ACC112 (cell line): Measurements from ENCODE around the gene CIB4.

Experiments
- H2AFZ ChIP-seq: fragments of 200-600 bp; sonication (generic); one replicate; pipeline ENCODE4 v1.6.0; 2017; ENCODE audit warnings: antibody characterized with exemption, low read length; ENCODE audit not compliant: unreplicated experiment
- H3K27ac ChIP-seq: fragments of 200-600 bp; sonication (generic); 2 replicates; pipeline ENCODE4 v1.5.1; 2014; ENCODE audit warnings: low read depth, mild to moderate bottlenecking, antibody characterized with exemption, low read length, moderate library complexity
- H3K27me3 ChIP-seq: fragments of 200-600 bp; sonication (generic); 2 replicates; pipeline ENCODE4 v1.6.1; 2014; ENCODE audit warnings: mild to moderate bottlenecking, antibody characterized with exemption, low read length, moderate library complexity, mixed read lengths; ENCODE audit not compliant: insufficient read depth
- H3K36me3 ChIP-seq: fragments of 200-600 bp; sonication (generic); 2 replicates; pipeline ENCODE4 v1.6.1; 2016; ENCODE audit warnings: mild to moderate bottlenecking, antibody characterized with exemption, low read length, moderate library complexity, mixed read lengths; ENCODE audit not compliant: insufficient read depth
- H3K4me1 ChIP-seq: fragments of 200-600 bp; sonication (generic); one replicate; pipeline ENCODE4 v1.6.1; 2016; ENCODE audit warnings: low read length, mixed read lengths; ENCODE audit not compliant: insufficient read depth, unreplicated experiment, control insufficient read depth
- H3K4me3 ChIP-seq: fragments of 200-600 bp; sonication (generic); 2 replicates; pipeline ENCODE4 v1.5.1; 2014; ENCODE audit warnings: mild to moderate bottlenecking, low read depth, low read length
- H3K79me2 ChIP-seq: fragments of 200-600 bp; sonication (generic); one replicate; pipeline ENCODE4 v1.6.0; 2016; ENCODE audit warnings: low read length; ENCODE audit not compliant: control insufficient read depth, unreplicated experiment, insufficient read depth

The CIB4 gene

DNA sequence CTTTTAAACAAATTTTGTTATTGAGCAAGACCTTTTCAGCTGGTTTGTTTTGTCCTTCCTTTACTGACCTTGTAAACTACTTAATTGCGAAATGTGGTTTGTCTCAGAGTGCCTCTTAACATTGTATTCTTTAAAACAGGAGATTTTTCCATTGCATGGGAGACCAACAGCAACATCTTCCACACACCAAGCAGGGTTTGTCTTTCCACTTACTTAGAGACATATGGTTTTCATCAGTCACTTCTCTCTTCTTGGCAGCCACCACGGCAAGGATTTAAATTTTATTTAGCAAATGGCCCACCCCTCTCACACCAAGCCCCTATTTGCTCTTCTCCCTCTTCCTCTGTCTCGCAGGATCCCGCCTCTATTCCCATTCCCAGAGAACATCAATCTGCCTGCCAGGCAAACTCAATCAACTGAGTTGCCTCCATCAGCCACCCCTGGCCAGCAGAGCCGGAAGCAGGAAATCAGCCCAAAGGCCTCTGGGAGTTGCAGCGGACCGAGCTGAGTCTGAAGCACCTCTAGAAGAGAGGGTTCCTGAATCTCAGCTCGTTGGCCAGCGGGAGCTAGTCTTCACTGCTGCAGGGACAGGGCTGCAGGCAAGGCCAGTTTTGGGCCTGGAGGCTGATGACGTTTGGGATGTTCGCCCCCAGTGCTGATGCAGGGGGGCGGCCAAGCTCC lies 11.3 kb upstream of the CIB4 start:
- Histone ChIP-seq H3K27me3 (peaks cover 45% of the 10 kb centered on the region), H3K4me1 (no peaks in the 10 kb centered on the region), H3K27ac (no peak overlapping the region), H3K36me3 (no peaks in the 10 kb centered on the region), H3K79me2 (no peaks in the 10 kb centered on the region), H2AFZ (no peak overlapping the region), H3K4me3 (no peak overlapping the region)

GRCh38 chr2:26651799-26652198 lies 10.6 kb upstream of the CIB4 start:
- no peak overlapping the region for H2AFZ ChIP-seq
- no peaks in the 10 kb centered on the region for H3K4me1 ChIP-seq
- no peaks in the 10 kb centered on the region for H3K79me2 ChIP-seq
- peaks cover 50% of the 10 kb centered on the region for H3K27me3 ChIP-seq
- H3K36me3 ChIP-seq = no peaks in the 10 kb centered on the region
- no peak overlapping the region for H3K27ac ChIP-seq
- H3K4me3 ChIP-seq = no peak overlapping the region

- Histone ChIP-seq H3K4me1 (no peaks in the 10 kb centered on the region), H3K4me3 (no peak overlapping the region), H3K36me3 (no peaks in the 10 kb centered on the region), H3K27ac (no peak overlapping the region), H3K79me2 (no peaks in the 10 kb centered on the region), H3K27me3 (peaks cover 54% of the 10 kb centered on the region), H2AFZ (no peak overlapping the region)
Measured at GRCh38 chr2:26651470-26651771, 10.3 kb upstream of the CIB4 start.

DNA sequence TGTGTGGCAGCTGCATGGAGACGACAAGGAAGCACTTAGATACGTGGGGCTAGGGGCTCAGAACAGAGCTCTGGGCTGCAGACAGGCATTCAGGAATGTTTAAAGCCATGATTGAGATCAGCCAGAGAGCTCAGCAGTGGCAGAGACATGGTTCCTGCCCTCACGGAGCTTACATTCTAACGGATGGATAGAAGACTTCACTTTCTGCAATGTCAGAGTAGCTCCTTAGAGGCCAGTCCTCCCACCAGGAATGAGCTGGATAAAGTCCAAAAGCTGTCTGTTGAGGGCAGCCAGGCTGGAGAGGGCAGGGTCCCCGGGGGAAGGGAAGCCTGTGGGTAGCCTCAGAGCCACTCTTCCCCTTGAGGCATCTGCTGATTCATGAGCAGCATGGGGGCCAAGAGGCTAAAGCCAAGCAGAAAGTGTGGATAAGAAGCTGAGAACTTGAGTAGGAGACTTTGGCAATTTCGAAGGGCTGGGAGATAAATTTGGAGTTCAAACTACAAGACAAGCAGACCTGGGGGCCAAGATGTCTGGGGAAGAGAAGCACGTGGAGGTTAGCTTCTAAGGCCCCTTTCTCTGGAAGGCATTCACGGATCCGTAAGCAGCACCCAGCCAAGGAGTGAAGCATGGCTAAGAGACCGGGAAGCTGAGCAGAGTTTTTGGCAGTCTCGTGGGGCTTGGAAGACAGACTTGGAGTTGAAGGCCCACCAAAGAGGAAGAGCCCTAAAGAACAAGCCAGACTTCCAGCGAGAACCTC lies 9.7 kb upstream of the CIB4 start:
- no peak overlapping the region for H3K27ac ChIP-seq
- H2AFZ ChIP-seq = no peak overlapping the region
- H3K27me3 ChIP-seq = peaks cover 58% of the 10 kb centered on the region

DNA sequence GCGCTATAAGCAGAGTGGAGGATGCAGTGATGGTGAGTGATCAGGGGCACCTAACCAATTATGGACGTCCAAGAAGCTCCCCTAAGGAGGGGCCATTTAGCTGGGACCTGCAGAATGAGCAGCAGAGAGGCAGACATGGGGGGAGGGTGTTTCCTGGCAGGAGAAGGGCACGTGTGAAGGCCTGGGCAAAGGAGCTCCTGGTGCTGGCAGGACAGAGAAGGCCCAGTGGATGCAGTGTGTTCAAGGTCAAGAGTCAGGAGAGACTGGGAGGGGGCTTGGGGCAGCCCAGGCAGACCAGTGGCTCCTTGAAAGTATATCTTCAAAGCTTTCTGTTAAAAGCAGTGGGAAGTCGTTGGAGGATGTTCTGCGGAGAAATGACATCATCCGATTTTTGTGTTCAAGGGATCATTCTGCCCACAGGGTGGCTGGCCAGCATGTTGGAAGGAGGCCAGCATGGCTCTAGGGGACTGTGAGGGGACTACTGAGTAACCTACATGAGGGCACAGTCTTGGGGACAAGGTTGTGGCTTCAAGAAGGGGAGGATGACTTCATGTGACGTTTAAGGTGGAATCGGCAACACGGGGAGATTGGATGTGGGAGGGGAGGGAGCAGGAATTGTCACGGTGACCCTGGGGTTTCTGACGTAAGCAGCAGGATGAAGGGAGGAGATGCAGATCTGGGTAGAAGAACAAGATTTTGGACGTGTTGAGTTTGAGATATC lies 9.0 kb upstream of the CIB4 start:
- H3K27ac ChIP-seq = no peak overlapping the region

More for the DNA sequence above, 9.7 kb upstream of the CIB4 start:
- Histone ChIP-seq H3K79me2 (no peaks in the 10 kb centered on the region), H3K36me3 (no peaks in the 10 kb centered on the region), H3K4me1 (no peaks in the 10 kb centered on the region), H3K4me3 (no peak overlapping the region)

DNA sequence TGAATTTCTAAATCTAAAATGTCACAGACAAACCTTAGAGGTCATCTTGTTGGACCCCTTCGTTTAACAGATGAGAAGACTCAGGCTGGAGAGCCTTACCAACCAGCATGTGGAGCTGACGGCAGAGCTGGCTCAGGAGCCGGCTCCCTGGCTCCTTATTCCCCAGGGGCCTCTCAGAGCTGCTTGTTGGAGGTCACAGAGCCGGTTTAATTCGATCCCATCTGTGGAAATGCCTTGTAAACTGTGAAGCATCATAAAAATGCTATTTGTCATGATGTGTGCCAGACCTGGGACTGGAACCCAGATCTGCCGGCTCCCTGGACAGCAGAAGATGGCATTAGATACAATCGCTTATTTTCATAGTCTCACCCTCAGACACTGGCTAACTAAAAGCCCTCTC lies 8.2 kb upstream of the CIB4 start:
- no peaks in the 10 kb centered on the region for H3K4me1 ChIP-seq
- H3K36me3 ChIP-seq = no peaks in the 10 kb centered on the region
- H3K79me2 ChIP-seq = no peaks in the 10 kb centered on the region
- peaks cover 71% of the 10 kb centered on the region for H3K27me3 ChIP-seq
- H2AFZ ChIP-seq = no peak overlapping the region
- H3K27ac ChIP-seq = no peak overlapping the region
- no peak overlapping the region for H3K4me3 ChIP-seq

More for the DNA sequence above, 9.0 kb upstream of the CIB4 start:
- H3K36me3 ChIP-seq = no peaks in the 10 kb centered on the region
- no peaks in the 10 kb centered on the region for H3K4me1 ChIP-seq
- H3K4me3 ChIP-seq = no peak overlapping the region
- H2AFZ ChIP-seq = no peak overlapping the region
- no peaks in the 10 kb centered on the region for H3K79me2 ChIP-seq
- H3K27me3 ChIP-seq = peaks cover 65% of the 10 kb centered on the region

DNA sequence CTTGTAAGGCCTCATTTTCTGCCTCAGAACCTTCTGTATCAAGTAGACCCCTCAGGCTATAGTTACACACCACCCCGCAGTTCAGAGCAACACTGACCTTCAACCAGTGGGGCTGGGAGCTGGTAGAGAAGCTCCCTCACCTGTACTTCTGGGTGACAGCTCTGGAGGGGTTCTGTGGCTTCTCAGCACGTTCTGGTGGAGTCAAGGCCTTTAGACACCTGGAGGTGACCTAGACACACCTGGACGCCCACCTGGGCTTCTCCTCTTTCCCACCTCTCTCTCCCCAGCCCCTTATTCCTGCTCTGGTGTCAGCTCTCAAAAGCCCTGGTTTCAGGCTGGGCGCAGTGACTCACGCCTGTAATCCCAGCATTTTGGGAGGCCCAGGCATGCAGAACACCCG lies 7.3 kb upstream of the CIB4 start:
- no peaks in the 10 kb centered on the region for H3K4me1 ChIP-seq
- no peaks in the 10 kb centered on the region for H3K79me2 ChIP-seq
- H3K27me3 ChIP-seq = peaks cover 70% of the 10 kb centered on the region
- H3K36me3 ChIP-seq = no peaks in the 10 kb centered on the region
- no peak overlapping the region for H3K4me3 ChIP-seq
- no peak overlapping the region for H3K27ac ChIP-seq
- no peak overlapping the region for H2AFZ ChIP-seq

- peaks cover 65% of the 10 kb centered on the region for H3K27me3 ChIP-seq
Measured at GRCh38 chr2:26647981-26648380, 6.8 kb upstream of the CIB4 start.

DNA sequence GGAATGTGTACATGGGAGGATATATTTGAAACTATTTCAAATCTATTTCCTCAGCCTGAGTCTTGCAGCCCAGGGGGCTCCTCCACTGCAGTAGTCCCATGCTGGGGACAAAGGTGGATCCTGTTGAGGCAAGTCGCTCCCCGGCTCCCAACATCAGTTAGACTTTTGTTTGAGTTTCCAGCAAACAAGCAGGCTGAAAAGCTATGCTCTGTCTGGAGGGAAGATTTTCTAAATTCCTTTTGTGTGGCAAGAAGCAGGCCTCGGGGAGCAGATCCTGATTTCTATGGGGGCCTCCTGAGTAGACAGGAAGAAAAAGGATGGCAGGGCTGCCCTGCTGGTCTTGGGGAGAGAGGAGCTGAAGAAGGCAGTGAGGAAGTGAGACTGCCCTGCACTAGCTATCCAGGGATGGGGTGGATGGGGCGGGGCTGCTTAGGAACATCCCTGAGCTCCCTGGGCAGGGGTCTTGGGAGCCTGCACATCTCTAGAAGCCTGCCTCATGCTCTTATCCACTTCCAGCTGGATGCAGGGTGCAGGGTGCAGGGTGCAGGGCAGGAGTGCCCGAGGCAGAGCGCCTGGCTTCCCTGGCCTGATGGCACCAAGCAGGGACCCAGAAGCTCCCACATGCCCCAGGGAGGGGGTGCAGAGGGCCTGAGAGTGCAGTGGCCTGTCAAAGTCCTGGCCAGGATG lies 6.0 kb upstream of the CIB4 start:
- H3K27ac ChIP-seq = no peak overlapping the region
- no peaks in the 10 kb centered on the region for H3K36me3 ChIP-seq

More at GRCh38 chr2:26647981-26648380, 6.8 kb upstream of the CIB4 start:
- no peaks in the 10 kb centered on the region for H3K4me1 ChIP-seq
- H3K79me2 ChIP-seq = no peaks in the 10 kb centered on the region
- no peak overlapping the region for H3K4me3 ChIP-seq
- H2AFZ ChIP-seq = no peak overlapping the region
- H3K36me3 ChIP-seq = no peaks in the 10 kb centered on the region
- no peak overlapping the region for H3K27ac ChIP-seq

GRCh38 chr2:26645762-26646161 lies 4.6 kb upstream of the CIB4 start:
- Histone ChIP-seq H3K4me1 (peaks cover under 1% of the 10 kb centered on the region), H2AFZ (no peak overlapping the region), H3K79me2 (no peaks in the 10 kb centered on the region), H3K27me3 (peaks cover 49% of the 10 kb centered on the region), H3K27ac (no peak overlapping the region), H3K36me3 (no peaks in the 10 kb centered on the region), H3K4me3 (no peak overlapping the region)

More for the DNA sequence above, 6.0 kb upstream of the CIB4 start:
- Histone ChIP-seq H2AFZ (no peak overlapping the region), H3K4me1 (no peaks in the 10 kb centered on the region), H3K27me3 (peaks cover 59% of the 10 kb centered on the region), H3K4me3 (no peak overlapping the region), H3K79me2 (no peaks in the 10 kb centered on the region)
